Karpas-422 (cell line): ENCODE data around the gene KLHL22. TPM values are rescaled to one million over a fixed set of nuclear protein-coding genes. Genes with fewer than 3 reads are reported as not detected.
A peak's percentile ranks its signal among the peaks of the same experiment; 100 is the strongest.

Source experiments
- DNase-seq: peaks from one replicate; pipeline ENCODE4 v3.0.0-alpha.2; 2015
- H2AFZ ChIP-seq: fragments of 200-600 bp; sonication (generic); 2 replicates; pipeline ENCODE4 v1.6.1; 2014; ENCODE audit warnings: antibody characterized with exemption, low read length, mixed read lengths
- H3K27ac ChIP-seq: fragments of 200-600 bp; sonication (generic); 2 replicates; pipeline ENCODE4 v1.5.1; 2014; ENCODE audit warnings: mild to moderate bottlenecking, low read length, moderate library complexity
- H3K27me3 ChIP-seq: fragments of 200-600 bp; sonication (generic); 2 replicates; pipeline ENCODE4 v1.6.1; 2014; ENCODE audit warnings: low read length, mixed read lengths
- H3K36me3 ChIP-seq: fragments of 200-600 bp; sonication (generic); 2 replicates; pipeline ENCODE4 v1.6.1; 2014; ENCODE audit warnings: low read length, mixed read lengths; ENCODE audit not compliant: insufficient read depth
- H3K4me1 ChIP-seq: fragments of 200-600 bp; sonication (generic); 2 replicates; pipeline ENCODE4 v1.6.1; 2014; ENCODE audit warnings: mild to moderate bottlenecking, low read length, mixed read lengths
- H3K4me2 ChIP-seq: fragments of 200-600 bp; sonication (generic); 2 replicates; pipeline ENCODE4 v1.6.1; 2014; ENCODE audit warnings: low read length, low read depth, mild to moderate bottlenecking; ENCODE audit not compliant: poor library complexity, severe bottlenecking
- H3K4me3 ChIP-seq: fragments of 200-600 bp; sonication (generic); 2 replicates; pipeline ENCODE4 v1.5.1; 2014; ENCODE audit warnings: mild to moderate bottlenecking, antibody characterized with exemption, low read length, mixed read lengths
- H3K79me2 ChIP-seq: fragments of 200-600 bp; sonication (generic); 2 replicates; pipeline ENCODE4 v1.6.1; 2014; ENCODE audit warnings: mild to moderate bottlenecking, low read length, mixed read lengths
- H3K9ac ChIP-seq: fragments of 200-600 bp; sonication (generic); 2 replicates; pipeline ENCODE4 v1.6.0; 2014; ENCODE audit warnings: low read length
- H3K9me2 ChIP-seq: fragments of 200-600 bp; sonication (generic), shearing (Covaris generic); replicated peaks from 2 replicates; pipeline ENCODE4 v1.6.0; 2014; ENCODE audit warnings: mild to moderate bottlenecking, low read length, moderate library complexity; ENCODE audit not compliant: insufficient read depth
- H3K9me3 ChIP-seq: fragments of 300-700, 200-600 bp; sonication (generic); 2 replicates; pipeline ENCODE4 v1.6.1; 2014; ENCODE audit warnings: low read length, mixed read lengths
- H4K20me1 ChIP-seq: fragments of 200-600 bp; sonication (generic); 2 replicates; pipeline ENCODE4 v1.6.1; 2014; ENCODE audit warnings: mild to moderate bottlenecking, antibody characterized with exemption, low read length, low read depth; ENCODE audit not compliant: insufficient read depth
- total RNA-seq: library from RNA; depleted of rRNA; stranded (reverse); fragments of >200 nt; shearing (Covaris generic); gene quantifications from 2 replicates; pipeline ENCODE4 v1.2.3, GENCODE V29; 2014; ENCODE audit warnings: low replicate concordance

Gene KLHL22
- total RNA-seq, 1 experiment from 2014 or later: 9.7 TPM

- H4K20me1 ChIP-seq: no peaks in the 10 kb centered on the region
- no peaks in the 10 kb centered on the region for H3K9me3 ChIP-seq
- H3K36me3 ChIP-seq: no peaks in the 10 kb centered on the region
- 0 out of 2 replicates have a peak, but pooled peaks cover 3% of the 10 kb centered on the region for H3K79me2 ChIP-seq
- H2AFZ ChIP-seq: no peak overlapping the region
- H3K27me3 ChIP-seq: no peaks in the 10 kb centered on the region
- no peak overlapping the region for H3K9ac ChIP-seq
- no peak overlapping the region for H3K4me2 ChIP-seq
- peak overlapping the region; percentile 94; the same call in 1 of the 2 replicates for H3K27ac ChIP-seq
- H3K4me1 ChIP-seq: peaks cover 27% of the 10 kb centered on the region
- H3K4me3 ChIP-seq: no peak overlapping the region
- no peak for DNase-seq
- H3K9me2 ChIP-seq: no peaks in the 10 kb centered on the region
Observed at GRCh38 chr22:20464912-20465758, 30.5 kb downstream of the KLHL22 start.

DNA sequence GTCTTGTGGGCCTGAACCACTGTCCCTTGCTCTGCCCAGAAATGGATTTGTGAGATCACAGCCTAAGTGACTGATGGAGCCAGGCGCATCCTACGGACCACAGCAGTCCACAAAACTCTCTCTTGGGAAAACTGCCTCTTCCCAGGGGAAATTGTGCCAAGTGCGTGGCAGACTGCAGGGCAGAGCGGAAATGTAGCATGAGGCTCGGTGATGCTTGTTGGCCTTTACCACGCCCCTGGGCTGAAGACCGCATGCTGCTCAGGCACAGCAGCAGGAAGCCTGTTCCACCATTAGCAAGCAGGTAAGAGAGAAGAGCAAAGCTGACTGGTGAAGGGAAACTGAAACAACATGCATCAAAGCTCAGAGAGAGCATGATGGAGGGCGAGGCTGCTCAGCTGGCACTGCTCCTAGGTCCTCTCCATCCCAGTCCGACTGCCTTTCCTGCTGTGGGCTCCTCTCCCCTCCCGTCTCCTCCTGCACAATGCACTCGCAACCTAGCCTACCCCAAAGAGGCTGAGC lies 31.4 kb downstream of the KLHL22 start:
- H3K36me3 ChIP-seq: no peaks in the 10 kb centered on the region
- peak overlapping the region; percentile 74 for H3K4me2 ChIP-seq
- 0 out of 2 replicates have a peak, but pooled peaks cover 3% of the 10 kb centered on the region for H3K79me2 ChIP-seq
- peaks cover 27% of the 10 kb centered on the region for H3K4me1 ChIP-seq
- H3K9me2 ChIP-seq: no peaks in the 10 kb centered on the region
- H4K20me1 ChIP-seq: no peaks in the 10 kb centered on the region
- peak overlapping the region; percentile 54 for H2AFZ ChIP-seq
- peak overlapping the region; percentile 56 for H3K4me3 ChIP-seq
- peak overlapping the region; percentile 94 for H3K27ac ChIP-seq
- H3K9me3 ChIP-seq: no peaks in the 10 kb centered on the region
- no peaks in the 10 kb centered on the region for H3K27me3 ChIP-seq
- DNase-seq: peak; percentile 63
- H3K9ac ChIP-seq: peak overlapping the region; percentile 69

GRCh38 chr22:20463324-20464095 lies 32.1 kb downstream of the KLHL22 start:
- Histone ChIP-seq H3K4me1 (peaks cover 27% of the 10 kb centered on the region), H3K4me2 (peak overlapping the region; percentile 74)

DNA sequence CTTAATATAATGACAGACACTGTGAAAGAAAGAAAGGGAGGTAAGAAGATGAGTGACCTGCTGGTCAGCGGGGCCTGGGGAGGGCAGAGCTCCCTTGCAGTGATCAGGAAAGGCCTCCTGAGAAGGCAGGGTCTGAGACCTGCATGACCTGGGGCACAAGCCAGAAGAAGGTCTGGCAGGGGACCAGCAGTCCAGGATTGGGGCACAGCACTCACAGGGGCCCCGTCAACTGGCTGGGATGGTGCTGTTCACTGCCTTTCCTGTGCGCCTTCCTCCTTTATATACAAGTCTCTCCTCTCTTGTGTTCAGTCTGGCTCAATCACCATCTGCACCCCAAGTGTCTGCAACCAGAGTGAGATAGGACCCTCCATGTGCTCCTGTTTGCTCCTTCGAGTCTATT lies 35.7 kb downstream of the KLHL22 start:
- Histone ChIP-seq H3K4me2 (no peak overlapping the region), H3K79me2 (0 out of 2 replicates have a peak, but pooled peaks cover 3% of the 10 kb centered on the region), H2AFZ (no peak overlapping the region), H3K27me3 (no peaks in the 10 kb centered on the region), H3K4me1 (peaks cover 27% of the 10 kb centered on the region), H3K27ac (no peak overlapping the region), H3K9me3 (no peaks in the 10 kb centered on the region), H3K9me2 (no peaks in the 10 kb centered on the region), H3K9ac (no peak overlapping the region), H3K4me3 (no peak overlapping the region), H4K20me1 (no peaks in the 10 kb centered on the region), H3K36me3 (no peaks in the 10 kb centered on the region)
- DNase-seq: no peak

More at GRCh38 chr22:20463324-20464095, 32.1 kb downstream of the KLHL22 start:
- Histone ChIP-seq H3K27ac (peak overlapping the region; percentile 94), H3K9me2 (no peaks in the 10 kb centered on the region), H3K27me3 (no peaks in the 10 kb centered on the region), H3K36me3 (no peaks in the 10 kb centered on the region), H2AFZ (peak overlapping the region; percentile 54), H3K79me2 (0 out of 2 replicates have a peak, but pooled peaks cover 3% of the 10 kb centered on the region), H4K20me1 (no peaks in the 10 kb centered on the region), H3K9me3 (no peaks in the 10 kb centered on the region), H3K4me3 (peak overlapping the region; percentile 56), H3K9ac (peak overlapping the region; percentile 69)
- DNase-seq: peak; percentile 88

DNA sequence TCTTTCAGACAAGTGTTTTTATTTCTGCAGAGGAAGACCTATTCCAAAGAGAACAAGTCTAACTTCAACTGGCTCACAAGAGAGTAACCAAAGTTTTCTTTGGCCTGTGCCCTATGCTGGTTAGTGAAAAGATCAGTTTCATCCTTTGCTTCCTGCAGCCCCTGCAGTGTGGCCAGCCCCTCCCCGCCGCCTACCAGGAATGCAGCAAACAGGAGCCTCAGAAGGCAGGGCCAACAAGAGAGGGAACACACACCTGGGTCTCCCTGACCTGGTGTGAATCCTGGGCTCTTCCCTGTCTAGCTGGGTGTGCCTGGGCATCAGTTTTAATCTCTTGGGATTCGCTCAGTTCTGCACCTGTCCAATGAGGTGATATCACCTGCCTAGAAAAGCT lies 36.4 kb downstream of the KLHL22 start:
- no peak overlapping the region for H2AFZ ChIP-seq
- H3K9me2 ChIP-seq: no peaks in the 10 kb centered on the region
- no peaks in the 10 kb centered on the region for H4K20me1 ChIP-seq
- no peak for DNase-seq
- 0 out of 2 replicates have a peak, but pooled peaks cover 3% of the 10 kb centered on the region for H3K79me2 ChIP-seq
- H3K9ac ChIP-seq: no peak overlapping the region
- no peaks in the 10 kb centered on the region for H3K36me3 ChIP-seq
- no peak overlapping the region for H3K27ac ChIP-seq
- no peak overlapping the region for H3K4me2 ChIP-seq
- no peaks in the 10 kb centered on the region for H3K9me3 ChIP-seq
- H3K4me1 ChIP-seq: peaks cover 20% of the 10 kb centered on the region
- no peak overlapping the region for H3K4me3 ChIP-seq
- H3K27me3 ChIP-seq: no peaks in the 10 kb centered on the region

DNA sequence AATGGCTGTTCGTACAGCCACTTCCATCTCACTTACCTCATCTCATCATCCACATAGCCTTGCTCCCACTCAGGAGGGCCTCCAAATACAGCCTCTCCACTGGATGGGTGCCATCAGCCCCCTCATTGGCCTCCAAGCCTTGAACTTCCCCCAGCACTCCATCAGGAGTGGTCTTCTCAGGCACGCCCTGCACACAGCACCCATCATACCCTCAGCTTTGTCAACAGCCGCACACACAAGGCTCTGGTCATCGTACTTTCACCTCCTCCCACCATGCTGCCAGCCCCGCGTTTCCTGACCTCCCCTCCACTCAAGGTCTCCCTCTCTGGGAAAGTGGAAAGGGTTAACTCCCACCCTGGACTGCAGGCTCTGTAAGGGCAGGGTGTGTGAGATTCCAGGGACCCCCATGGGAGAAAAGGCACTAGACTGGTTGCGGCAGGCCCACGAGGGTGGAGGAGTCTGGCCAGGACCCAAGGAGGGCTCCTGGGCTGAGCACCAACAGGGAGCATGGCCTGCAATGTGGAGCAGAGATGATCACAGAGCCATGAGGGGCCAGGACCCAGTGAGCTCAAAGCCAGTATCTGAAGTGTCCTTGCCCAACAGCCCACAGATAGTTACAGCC lies 37.0 kb downstream of the KLHL22 start:
- Histone ChIP-seq H3K4me1 (peaks cover 15% of the 10 kb centered on the region), H3K36me3 (no peaks in the 10 kb centered on the region), H3K27me3 (no peaks in the 10 kb centered on the region), H3K9me2 (no peaks in the 10 kb centered on the region), H3K9ac (no peak overlapping the region), H3K4me3 (no peak overlapping the region), H3K4me2 (no peak overlapping the region), H3K27ac (no peak overlapping the region), H3K79me2 (0 out of 2 replicates have a peak, but pooled peaks cover 3% of the 10 kb centered on the region), H3K9me3 (no peaks in the 10 kb centered on the region), H4K20me1 (no peaks in the 10 kb centered on the region), H2AFZ (no peak overlapping the region)
- no peak for DNase-seq

DNA sequence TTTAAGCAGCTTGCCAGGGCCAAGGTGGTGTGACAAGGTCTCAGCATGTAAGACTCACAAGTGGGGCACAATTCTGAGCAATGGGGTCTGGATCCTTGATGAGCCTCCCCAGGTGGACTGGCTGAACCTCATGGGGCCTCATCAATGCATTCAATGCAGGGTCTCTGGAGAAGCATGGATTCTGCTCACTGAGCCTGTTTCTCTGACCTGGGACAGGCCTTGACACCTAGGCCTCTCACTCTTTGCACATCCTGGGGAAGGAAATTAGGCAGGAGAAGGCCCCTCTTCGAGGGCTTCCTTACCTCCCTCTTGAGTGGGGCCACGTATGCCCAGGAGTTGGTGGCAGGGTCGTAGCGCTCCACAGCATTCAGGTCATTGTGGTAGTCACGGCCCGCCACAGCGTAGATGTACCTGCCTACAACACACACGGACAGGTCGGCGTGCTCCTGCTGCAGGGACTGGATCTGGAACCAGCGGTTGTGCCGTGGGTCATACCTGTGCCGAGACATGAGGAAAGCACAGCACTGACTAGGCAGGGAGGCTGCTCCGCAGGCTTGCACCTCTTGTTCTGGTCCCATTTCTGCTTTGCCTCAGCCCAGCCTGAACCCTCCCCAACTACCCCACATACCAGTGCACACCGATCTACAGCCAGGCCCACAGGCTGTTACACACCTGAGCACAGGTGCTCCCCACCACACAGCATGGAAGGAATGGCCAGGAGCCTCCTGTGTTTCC lies 37.9 kb downstream of the KLHL22 start:
- Histone ChIP-seq H3K4me3 (no peak overlapping the region), H3K79me2 (0 out of 2 replicates have a peak, but pooled peaks cover 3% of the 10 kb centered on the region), H3K4me1 (peaks cover 5% of the 10 kb centered on the region), H3K4me2 (no peak overlapping the region), H3K9me3 (no peaks in the 10 kb centered on the region), H3K27ac (no peak overlapping the region), H3K27me3 (no peaks in the 10 kb centered on the region), H3K36me3 (no peaks in the 10 kb centered on the region), H4K20me1 (no peaks in the 10 kb centered on the region), H3K9ac (no peak overlapping the region), H2AFZ (no peak overlapping the region), H3K9me2 (no peaks in the 10 kb centered on the region)
- no peak for DNase-seq
